B cell (primary cell): ENCODE data around the gene ZNF730.

Experiments used
- CTCF ChIP-seq: fragments of 200-600 bp; IDR thresholded peaks from one replicate; pipeline ENCODE4 v1.8.0; 2022; ENCODE audit warnings: antibody characterized with exemption, mild to moderate bottlenecking
- EZH2 ChIP-seq: IDR thresholded peaks from 2 replicates; pipeline ENCODE4 v1.6.1; 2012; ENCODE audit warnings: borderline replicate concordance, low read depth, mild to moderate bottlenecking, moderate library complexity, low read length; ENCODE audit not compliant: insufficient read depth, poor library complexity, severe bottlenecking

- no peak for TF ChIP-seq CTCF
- no peak for TF ChIP-seq EZH2
Measured at GRCh38 chr19:23098286-23098685, 18.5 kb upstream of the ZNF730 start.
